Spinal cord (tissue), 10 donors: ENCODE data around the gene NOX3. TPM values are rescaled to one million over a fixed set of nuclear protein-coding genes. Genes with fewer than 3 reads are reported as not detected.

ENCODE experiments used
- DNase-seq, 6 donors: peaks; one replicate each; pipeline versions ENCODE4 v3.0.0 to v3.0.0-alpha.2; 2013 to 2015; ENCODE audit warnings: low spot score in 6 of 6, low read depth in 4 of 6
- H3K27ac ChIP-seq: one replicate; pipeline ENCODE4 v1.5.1; 2013; ENCODE audit warnings: low read depth, low read length, control low read depth
- H3K27me3 ChIP-seq: one replicate; pipeline ENCODE4 v1.6.1; 2013; ENCODE audit warnings: low read length; ENCODE audit not compliant: control insufficient read depth, insufficient read depth
- H3K36me3 ChIP-seq: one replicate; pipeline ENCODE4 v1.6.1; 2013; ENCODE audit warnings: low read length; ENCODE audit not compliant: control insufficient read depth, insufficient read depth
- H3K4me1 ChIP-seq: one replicate; pipeline ENCODE4 v1.6.1; 2013; ENCODE audit warnings: low read length; ENCODE audit not compliant: control insufficient read depth, insufficient read depth
- H3K4me3 ChIP-seq: one replicate; pipeline ENCODE4 v1.5.1; 2013; ENCODE audit warnings: low read depth, low read length, control low read depth
- H3K9me3 ChIP-seq: one replicate; pipeline ENCODE4 v1.6.1; 2013; ENCODE audit warnings: low read length; ENCODE audit not compliant: control insufficient read depth, insufficient read depth
- WGBS: methylation state at CpG from one replicate; pipeline ENCODE4 v1.1.5; 2013; ENCODE audit warnings: missing lambda C conversion rate; ENCODE audit not compliant: insufficient coverage; 5-methylcytosine and 5-hydroxymethylcytosine counted together
- long read RNA-seq, 4 donors: transcript quantifications; one replicate each; lab custom pipeline, GENCODE V29; 2026
- polyA plus RNA-seq, 2 donors: library from polyadenylated mRNA; unstranded; fragments of 120-200 nt; gene quantifications; one replicate each; pipeline ENCODE4 v1.2.1, GENCODE V29; 2013; ENCODE audit not compliant: insufficient read length in 2 of 2
- total RNA-seq, 2 donors: library from RNA; depleted of rRNA in 1 of 2; stranded (reverse); fragments of 120-200 nt in 1 of 2; fragments of >200 nt in 1 of 2; gene quantifications; one replicate each; pipeline versions ENCODE4 v1.2.3 to v1.2.4, GENCODE V29; 2013 to 2014
- donor health status: healthy.

Gene NOX3, protein sequence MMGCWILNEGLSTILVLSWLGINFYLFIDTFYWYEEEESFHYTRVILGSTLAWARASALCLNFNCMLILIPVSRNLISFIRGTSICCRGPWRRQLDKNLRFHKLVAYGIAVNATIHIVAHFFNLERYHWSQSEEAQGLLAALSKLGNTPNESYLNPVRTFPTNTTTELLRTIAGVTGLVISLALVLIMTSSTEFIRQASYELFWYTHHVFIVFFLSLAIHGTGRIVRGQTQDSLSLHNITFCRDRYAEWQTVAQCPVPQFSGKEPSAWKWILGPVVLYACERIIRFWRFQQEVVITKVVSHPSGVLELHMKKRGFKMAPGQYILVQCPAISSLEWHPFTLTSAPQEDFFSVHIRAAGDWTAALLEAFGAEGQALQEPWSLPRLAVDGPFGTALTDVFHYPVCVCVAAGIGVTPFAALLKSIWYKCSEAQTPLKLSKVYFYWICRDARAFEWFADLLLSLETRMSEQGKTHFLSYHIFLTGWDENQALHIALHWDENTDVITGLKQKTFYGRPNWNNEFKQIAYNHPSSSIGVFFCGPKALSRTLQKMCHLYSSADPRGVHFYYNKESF
- total RNA-seq, result not detected
- not detected for polyA plus RNA-seq
- long read RNA-seq, donor 1, result 0 reads
- long read RNA-seq, donor 2, result 0 reads
- long read RNA-seq, donor 3, result 0 reads
- long read RNA-seq, donor 4, result 0 reads

DNA sequence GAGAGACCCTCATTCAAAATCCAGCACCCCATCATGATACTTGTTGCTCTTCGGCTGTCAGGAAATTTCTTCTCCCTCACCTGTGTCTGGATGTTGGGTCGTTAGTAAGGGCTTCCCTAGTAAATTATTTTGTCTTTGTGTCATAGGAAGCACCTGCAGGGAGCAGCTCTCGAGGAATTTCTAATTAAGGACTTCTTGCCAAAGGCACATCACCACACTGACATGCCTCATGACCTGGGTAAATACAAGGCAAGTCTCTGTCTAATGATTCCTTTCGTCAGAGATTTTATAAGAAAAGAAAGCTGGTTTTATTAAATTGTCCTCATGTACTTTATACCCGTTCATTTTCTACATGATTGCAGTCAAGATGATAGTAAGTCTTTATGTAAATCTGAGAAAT lies at the start of gene NOX3:
Gene NOX3 (minus strand): TSS at position 74 of the 400 bp plus-strand sequence. CDS start 39 bp downstream, at position 35.
- Histone ChIP-seq H3K36me3 (no peaks in the 10 kb centered on the region), H3K27me3 (no peaks in the 10 kb centered on the region), H3K9me3 (no peaks in the 10 kb centered on the region), H3K27ac (no peak within 1 kb of the TSS), H3K4me3 (no peak within 1 kb of the TSS), H3K4me1 (no peaks in the 10 kb centered on the region)
- no peak for DNase-seq
- WGBS, result no CpG with 5 or more reads among the region's 5 CpGs

DNA sequence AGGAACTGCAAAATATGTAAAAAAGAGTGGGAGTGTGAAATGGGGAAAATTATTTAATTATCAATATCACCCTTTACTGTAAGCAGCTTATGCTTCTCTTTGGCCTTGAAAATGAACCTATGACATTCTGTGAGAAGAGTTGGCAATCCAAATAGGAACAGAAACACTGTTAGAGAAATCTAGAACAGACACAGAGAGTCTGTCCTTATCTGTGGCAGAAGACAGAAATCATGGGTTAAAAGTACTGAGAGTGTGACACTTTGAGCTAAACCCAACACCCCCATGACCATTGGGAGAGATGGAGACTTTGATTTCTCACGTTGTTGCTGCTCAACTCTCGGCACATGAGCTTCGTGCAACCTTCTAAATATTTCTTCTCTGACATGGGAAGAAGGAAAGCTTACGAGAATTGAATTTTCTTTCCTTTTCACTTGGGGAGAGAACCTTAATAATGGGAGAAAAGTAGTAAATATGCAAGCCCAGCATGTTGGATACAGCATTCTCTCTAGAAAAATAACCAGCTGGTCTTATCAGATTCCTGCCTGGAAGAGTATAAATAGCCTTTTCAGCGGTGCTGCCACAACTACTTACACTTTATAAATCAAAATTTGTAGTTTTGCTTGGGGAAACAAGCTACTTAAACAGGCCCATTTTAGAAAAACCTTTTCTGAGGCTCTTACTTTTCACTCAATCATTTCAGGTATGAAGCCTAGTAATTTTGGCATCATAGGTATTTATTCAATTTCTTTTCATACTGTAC lies 49.4 kb upstream of the NOX3 start:
- no peak overlapping the region for H3K4me3 ChIP-seq
- no peaks in the 10 kb centered on the region for H3K27me3 ChIP-seq
- H3K9me3 ChIP-seq, result peaks cover 4% of the 10 kb centered on the region
- DNase-seq, result peak in 1 of 6 donors; percentile 13
- no peak overlapping the region for H3K27ac ChIP-seq
- H3K4me1 ChIP-seq, result no peaks in the 10 kb centered on the region
- WGBS, result no CpG with 5 or more reads among the region's 5 CpGs
- no peaks in the 10 kb centered on the region for H3K36me3 ChIP-seq

DNA sequence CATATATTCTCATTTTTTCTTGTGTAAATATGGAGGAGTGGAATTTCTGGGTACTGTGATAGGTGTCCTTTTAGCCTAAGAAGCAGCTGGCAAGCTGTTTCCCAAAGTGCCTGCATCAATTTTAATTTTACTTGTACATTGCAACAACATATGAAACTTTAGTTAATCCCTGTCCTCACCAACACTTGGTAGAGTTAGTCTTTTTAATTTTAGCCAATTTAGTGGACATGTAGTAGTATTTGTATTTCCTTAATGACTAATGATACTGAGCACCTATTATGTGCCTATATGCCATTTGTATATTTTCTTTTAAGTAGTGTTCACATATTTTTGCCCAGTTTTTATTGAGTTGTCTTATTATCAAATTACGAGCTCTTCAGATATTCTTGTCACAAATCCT lies 46.8 kb upstream of the NOX3 start:
- H3K4me1 ChIP-seq, result no peaks in the 10 kb centered on the region
- DNase-seq, result no peak
- peaks cover 4% of the 10 kb centered on the region for H3K9me3 ChIP-seq
- H3K27ac ChIP-seq, result no peak overlapping the region
- H3K36me3 ChIP-seq, result no peaks in the 10 kb centered on the region
- H3K4me3 ChIP-seq, result no peak overlapping the region
- no CpG with 5 or more reads among the region's 1 CpG for WGBS
- no peaks in the 10 kb centered on the region for H3K27me3 ChIP-seq

DNA sequence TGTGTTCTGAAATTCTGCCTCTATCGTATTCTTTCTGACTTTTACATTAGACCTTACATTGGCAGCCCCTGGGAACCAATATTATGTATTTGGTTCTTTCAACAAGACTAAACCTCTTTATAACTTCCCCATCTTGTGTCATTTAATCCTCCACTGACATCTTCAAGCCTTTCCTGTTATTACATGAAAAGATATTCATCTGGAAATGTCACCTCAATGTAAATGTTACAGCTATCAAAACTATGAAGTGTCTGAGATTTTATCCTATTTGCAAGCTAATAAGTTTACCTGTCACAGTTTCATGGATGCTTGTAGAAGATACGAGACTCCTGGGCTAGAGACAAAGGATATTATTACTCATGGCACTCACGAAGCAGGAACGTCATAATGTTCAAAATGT lies 43.9 kb upstream of the NOX3 start:
- WGBS, result 90% methylated on average over 3 of the region's 4 CpGs
- no peaks in the 10 kb centered on the region for H3K36me3 ChIP-seq
- no peak overlapping the region for H3K27ac ChIP-seq
- H3K9me3 ChIP-seq, result peaks cover 4% of the 10 kb centered on the region
- DNase-seq, result no peak
- H3K27me3 ChIP-seq, result no peaks in the 10 kb centered on the region
- no peak overlapping the region for H3K4me3 ChIP-seq
- H3K4me1 ChIP-seq, result peaks cover 6% of the 10 kb centered on the region

DNA sequence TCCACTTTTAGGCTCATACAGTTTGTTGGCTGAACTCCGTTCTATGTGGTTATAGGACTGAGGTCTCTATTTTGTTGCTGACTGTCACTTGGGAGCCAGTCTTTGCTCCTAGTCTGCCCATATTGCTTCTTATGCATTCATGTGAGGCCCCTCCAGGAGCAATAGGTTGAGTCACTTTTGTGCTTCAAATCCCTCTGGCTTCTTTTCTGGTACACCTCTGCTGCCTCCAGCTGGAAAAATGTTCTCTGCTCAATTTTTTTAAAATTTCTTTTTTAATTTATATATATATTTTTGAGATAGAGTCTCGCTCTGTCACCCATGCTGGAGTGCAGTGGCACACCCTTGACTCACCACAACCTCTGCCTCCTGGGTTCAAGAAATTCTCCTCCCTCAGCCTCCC lies 42.7 kb upstream of the NOX3 start:
- no peak for DNase-seq
- H3K4me1 ChIP-seq, result peaks cover 6% of the 10 kb centered on the region
- 75% methylated on average over 1 of the region's 2 CpGs for whole genome bisulfite sequencing
- H3K36me3 ChIP-seq, result no peaks in the 10 kb centered on the region
- H3K4me3 ChIP-seq, result no peak overlapping the region
- H3K27ac ChIP-seq, result no peak overlapping the region
- H3K9me3 ChIP-seq, result peaks cover 4% of the 10 kb centered on the region
- H3K27me3 ChIP-seq, result no peaks in the 10 kb centered on the region

DNA sequence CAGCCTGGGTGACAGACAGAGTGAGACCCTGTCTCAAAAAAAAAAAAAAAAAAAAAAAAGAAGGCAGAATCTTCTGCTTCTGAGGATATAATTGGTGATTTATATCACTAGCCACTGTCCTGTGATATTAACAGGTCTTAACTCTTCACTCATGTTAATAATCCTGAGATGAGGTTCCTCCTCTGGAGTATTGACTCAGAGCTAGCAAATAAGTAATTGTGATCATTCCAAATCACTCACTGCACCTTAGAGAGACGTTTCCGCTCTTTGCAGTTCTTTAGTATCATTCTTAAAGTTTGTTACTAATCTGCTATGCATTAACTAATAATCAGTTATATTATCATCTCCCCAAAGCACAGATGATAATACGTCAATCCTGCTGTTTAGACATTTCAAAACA lies 41.6 kb upstream of the NOX3 start:
- Histone ChIP-seq H3K27me3 (no peaks in the 10 kb centered on the region), H3K4me1 (peaks cover 6% of the 10 kb centered on the region), H3K9me3 (peaks cover under 1% of the 10 kb centered on the region), H3K27ac (no peak overlapping the region), H3K4me3 (no peak overlapping the region), H3K36me3 (no peaks in the 10 kb centered on the region)
- DNase-seq, result no peak
- no CpG with 5 or more reads among the region's 3 CpGs for WGBS

DNA sequence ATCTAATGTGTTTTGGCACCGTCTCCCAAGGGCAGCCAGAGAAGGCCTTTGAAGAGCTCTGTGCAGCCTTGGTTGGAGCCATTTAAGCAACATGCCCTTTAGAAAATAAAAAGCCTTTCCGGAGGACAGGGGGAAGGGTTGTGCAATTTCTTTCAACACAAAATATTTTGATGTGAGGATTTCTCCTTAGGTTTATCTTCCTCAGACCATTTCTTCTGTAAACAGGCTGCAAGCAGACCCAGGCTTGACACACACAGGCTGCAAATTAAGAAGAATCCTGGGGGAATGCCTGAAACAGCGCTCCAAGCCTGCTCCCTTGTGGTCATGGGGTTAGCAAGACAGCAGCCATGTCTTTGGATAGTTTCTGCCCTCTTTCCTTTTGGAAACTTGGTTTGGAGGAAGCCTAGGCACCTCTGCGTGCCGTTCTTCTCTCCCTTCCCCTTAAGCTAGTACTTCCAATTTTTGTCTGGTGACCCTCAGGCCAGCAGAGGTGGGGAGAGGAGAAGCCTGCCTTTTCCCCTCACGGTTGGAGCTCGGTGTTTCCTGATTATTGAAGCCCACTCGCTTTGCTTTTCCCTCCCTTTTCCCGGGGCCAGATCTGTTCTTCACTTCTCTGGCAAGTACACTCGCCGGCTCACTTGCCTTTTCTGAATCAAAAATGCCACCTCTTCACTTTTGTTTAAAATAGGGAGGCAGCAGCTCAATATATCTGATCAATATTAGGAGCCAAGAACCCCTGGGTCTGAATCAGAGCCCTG lies 39.6 kb upstream of the NOX3 start:
- Histone ChIP-seq H3K4me1 (peaks cover 6% of the 10 kb centered on the region), H3K9me3 (no peaks in the 10 kb centered on the region), H3K4me3 (no peak overlapping the region), H3K27ac (no peak overlapping the region), H3K27me3 (no peaks in the 10 kb centered on the region), H3K36me3 (no peaks in the 10 kb centered on the region)
- WGBS, result 50% methylated on average over 1 of the region's 11 CpGs
- peak in 3 of 6 donors; percentile 9 to 67 (median 55) for DNase-seq

DNA sequence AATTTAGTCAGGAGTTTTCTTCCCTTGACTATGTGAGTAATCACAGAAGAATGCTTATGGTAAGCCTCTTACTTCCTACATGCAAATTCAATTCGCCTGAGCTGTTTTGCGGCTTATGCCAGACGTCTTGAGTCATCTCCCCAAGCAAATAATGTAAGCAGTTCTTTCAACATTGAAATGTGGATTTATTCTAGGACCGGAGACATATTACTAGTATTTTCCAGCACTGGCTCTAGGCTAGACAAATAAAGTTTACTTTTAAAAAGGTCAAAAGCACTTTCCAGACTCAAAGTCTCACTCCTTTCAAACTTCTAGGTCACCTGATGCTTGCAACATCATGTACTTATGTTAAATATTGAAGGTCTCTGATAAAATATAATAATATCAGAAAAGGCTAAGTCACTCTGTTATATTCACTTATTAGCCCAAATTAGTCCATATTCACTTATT lies 38.1 kb upstream of the NOX3 start:
- no peaks in the 10 kb centered on the region for H3K27me3 ChIP-seq
- peak in 1 of 6 donors; percentile 17 for DNase-seq
- H3K27ac ChIP-seq, result no peak overlapping the region
- H3K36me3 ChIP-seq, result no peaks in the 10 kb centered on the region
- peaks cover 6% of the 10 kb centered on the region for H3K4me1 ChIP-seq
- no peaks in the 10 kb centered on the region for H3K9me3 ChIP-seq
- no peak overlapping the region for H3K4me3 ChIP-seq
- no CpG with 5 or more reads among the region's 4 CpGs for WGBS
